Stimulated activated CD8-positive, alpha-beta memory T cell treated with anti-CD3 and anti-CD28 coated beads, Interleukin-12 subunit alpha, Interleukin-12 subunit beta, amount 100 ng/mL, for 1 hour (primary cell): ENCODE measurements around the gene XYLT1.

Experiments
- DNase-seq: peaks from one replicate; pipeline ENCODE4 v3.0.0-alpha.2; 2020; ENCODE audit warnings: low read depth

XYLT1 gene

DNA sequence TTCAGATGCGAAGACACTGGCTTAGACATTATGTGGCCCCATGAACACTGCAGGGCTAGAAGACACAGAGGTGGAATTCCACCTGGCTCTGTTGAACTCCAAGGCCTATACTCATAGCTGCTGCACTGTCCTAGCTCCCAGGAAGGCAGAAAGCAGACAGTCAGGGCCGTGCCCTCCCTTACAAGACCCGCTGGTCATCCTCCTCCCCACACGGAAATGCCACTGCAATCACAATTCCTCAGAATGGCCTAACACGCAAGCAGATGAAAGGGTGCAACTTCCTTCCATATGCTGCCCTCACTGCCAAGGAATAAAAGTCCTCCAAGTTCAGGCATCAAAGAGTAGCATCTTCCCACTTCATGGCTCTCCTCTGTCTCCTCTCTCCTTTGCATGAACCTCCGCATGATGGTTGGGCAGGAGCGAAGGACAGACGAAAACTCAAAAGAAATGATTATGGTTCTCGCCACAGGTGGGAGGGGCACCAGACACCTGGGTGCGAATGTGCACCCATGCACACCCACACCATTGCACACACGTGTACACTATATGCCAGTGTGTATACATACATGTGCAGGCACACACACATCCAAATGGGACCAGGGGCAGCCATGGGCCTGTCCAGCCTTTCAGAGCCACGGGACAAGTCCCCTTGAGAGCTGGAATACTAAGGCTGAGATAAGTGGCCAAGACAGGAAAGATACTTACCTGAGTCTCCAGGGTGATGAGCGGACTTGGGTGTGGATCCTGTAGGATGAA, 113.3 kb downstream of the XYLT1 start:
- no peak for DNase-seq

DNA sequence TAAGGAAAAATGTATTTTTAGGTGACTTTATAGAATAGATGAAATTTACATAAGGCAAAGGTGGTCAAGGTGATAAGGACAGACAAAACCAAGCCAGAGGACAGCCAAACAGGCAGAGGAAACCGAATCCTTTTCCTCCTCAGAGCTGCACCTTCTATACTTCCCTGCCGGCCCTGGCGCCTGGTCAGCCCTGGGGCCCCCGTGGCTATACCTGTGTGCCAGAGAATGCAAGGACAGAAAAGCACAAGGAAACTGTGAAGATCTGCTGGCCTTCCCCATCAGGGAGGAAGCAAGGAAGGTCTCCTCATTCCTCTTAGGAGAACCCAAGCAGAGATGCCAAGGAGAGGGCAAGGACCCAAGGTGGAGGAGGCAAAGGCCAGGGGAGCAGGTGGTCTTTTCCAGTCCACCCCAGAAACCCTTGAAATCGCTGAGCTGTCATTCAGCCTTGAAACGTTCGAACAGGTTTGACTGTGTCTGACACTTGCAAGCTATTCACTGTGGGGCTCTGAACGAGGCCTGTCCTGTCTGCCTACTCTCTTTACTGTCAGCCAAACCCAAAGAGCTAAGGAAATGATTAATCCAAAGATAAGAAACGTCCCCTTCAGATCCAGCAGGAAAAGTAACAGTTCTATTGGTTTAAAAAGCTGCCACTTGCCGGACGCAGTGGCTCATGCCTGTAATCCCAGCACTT, 114.4 kb downstream of the XYLT1 start:
- DNase-seq, result no peak

DNA sequence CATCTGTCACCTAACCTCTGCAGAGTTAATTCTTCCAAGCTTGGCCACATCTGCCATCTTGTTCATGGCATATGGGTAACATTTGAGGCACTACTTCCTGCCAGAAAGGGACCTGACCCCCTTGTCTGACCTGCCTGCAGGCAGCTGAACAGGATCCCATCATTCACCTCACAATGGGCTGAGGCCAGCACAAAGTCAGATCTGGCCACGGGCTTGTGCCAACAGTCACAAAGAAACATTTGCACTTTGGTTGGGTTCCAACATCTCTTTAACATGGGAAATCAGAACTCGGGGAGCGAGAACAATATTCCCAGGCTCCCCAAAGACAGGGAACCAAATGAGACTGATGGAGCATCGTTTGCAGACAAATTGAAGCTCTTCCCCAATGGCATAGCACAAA, 116.1 kb downstream of the XYLT1 start:
- DNase-seq, result no peak

DNA sequence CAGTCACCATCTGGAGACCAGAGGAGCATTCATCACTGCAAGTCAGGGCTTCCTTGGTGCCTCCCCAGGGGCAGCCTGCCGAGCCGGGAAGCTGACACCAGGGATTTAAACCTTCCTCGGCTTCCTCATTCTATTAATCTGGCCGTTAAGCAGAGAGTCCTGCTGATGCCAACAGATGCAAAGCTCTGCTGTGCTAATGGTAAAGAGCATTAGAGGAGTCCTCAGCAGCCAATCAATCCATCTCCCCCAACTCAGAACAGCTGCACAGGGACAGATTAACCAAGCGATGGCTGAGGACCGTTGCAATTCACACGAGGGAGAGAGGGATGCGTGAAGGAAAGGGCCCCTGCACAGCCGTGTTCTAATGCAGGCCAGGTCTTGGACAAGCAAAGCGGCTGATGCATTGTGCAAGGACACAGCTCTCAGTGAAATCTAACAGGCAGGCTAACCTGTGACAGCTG, 116.6 kb downstream of the XYLT1 start:
- DNase-seq, result no peak

DNA sequence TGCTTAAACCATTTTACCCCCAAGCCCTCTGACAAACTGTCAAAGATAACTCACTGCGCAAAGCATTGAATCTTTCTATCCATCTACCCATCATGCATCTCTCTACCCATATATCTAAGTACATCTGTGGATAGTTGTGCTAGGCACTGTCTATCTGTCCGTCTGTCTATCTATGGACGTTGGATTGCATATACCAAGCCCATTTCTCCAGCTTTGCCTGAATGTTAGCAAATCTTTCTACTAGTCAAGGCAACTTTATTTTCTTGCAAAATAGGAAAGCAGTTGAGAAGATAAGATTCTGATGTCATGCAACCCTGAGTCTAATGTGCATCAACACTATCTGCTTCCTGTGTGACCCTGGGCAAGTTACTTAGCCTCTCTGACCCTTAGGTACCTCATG, 117.2 kb downstream of the XYLT1 start:
- DNase-seq, result no peak

DNA sequence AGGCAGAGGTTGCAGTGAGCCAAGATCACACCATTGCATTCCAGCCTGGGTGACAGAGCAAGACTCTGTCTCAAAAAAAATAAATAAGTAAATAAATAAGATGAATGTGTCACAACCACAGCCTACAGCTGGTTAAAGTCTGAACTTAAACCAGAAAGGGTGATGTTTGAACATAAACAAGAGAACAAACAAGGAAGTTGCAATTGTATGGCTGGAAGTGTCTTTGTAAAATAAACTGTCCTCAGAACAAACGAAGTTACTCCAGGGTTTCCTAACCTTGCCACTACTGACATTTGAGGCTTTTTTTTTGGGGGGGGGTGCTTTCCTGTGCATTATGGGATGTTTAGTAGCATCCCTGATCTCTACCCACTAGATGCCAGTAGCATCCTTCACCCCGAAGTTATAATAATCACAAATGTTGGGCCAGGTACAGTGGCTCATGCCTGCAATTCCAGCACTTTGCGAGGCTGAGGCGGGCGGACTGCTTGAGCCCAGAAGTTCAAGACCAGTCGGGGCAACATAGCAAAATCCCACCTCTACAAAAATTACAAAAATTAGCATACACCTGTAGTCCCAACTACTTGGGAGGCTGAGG, 119.2 kb downstream of the XYLT1 start:
- no peak for DNase-seq

DNA sequence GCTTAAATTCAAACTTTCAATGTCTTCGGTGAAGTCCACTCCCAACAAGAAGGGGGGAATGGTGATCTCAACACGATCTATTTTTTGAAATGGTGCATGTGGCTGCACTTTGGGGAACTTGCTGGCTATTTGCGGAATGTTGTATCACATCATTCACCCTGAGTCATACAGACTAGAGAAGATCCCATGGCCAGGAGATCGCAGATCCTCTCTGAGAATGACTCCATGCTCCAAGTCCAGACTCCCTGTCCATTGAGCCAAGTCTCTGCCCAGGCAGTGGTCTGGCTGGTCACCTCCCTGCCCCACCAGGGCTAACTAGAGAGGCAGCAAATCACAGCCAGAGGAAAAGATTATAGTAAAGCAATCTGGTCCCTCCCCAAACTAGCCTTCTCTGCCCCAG, 120.6 kb downstream of the XYLT1 start:
- no peak for DNase-seq

DNA sequence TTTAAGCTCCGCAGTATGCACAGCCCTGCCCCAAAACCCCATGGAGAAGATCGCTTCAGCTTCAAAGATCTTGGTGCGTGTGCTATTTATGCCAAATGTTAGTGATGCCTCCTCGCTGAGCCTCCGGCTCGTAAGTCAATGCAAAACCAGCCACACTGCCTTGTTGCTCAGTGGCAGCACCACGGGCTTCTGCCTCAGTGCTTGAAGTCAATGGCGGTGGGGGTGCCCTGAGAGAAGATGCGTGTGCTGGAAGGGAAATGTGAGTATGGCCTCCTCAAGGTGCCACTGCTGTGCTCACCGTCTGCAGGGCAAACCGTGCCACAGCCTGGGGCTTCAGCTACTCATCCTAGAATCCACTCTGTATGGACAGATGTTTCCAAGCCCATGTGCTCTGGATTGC, 121.9 kb downstream of the XYLT1 start:
- no peak for DNase-seq

DNA sequence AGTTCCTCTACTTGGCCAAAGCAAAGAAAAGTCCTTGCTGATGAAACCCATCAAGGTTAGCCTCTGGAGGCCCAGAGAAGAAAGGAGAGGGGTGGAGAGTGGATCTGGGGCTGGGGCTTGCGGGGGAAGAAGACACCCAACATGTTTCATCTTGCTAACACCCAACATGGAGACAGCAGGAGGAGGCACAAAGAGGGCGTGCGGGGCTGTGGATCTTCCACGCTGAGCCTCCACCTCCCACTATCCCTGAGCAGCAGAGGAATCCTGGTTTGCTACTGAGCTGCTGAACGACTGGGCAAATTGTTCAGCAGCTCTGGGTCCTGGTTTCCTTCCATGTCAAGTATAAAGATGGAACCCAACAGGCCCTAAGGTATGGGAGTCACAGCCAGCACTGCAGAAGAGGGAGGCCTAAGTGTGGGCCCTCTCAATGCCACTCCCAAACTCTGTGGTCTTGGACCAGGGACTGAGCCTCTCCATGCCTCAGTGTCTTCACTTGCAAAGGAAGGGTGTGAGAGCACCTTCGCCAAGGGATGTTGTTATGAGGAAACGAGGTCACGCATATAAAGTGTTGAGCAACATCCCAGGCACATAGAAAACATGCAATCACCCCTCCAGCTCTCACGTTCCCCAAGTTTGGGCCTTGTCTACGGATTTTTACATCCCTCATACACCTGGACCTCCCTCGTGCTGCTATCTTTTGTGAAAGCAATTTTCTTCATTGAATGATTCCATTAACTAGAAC, 122.5 kb downstream of the XYLT1 start:
- no peak for DNase-seq

DNA sequence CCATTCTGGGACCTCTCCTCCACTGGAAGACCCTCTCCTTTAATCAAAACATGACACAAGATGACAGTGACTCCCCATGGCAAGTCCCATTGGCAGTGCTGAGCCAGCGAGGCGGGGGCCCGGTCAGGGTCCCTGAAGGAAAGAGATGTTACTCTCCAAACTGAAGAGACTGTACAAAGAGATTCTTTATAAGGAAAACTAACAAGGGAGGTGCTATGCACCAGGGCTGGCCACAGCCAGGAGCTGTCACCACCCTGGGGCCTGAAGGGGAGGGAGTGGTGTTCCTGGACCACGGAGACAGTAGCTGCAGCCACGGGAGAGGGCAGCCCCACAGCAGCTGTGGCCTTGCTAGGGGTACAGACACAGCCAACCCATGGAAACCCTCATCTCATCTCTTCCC, 123.1 kb downstream of the XYLT1 start:
- DNase-seq, result no peak

DNA sequence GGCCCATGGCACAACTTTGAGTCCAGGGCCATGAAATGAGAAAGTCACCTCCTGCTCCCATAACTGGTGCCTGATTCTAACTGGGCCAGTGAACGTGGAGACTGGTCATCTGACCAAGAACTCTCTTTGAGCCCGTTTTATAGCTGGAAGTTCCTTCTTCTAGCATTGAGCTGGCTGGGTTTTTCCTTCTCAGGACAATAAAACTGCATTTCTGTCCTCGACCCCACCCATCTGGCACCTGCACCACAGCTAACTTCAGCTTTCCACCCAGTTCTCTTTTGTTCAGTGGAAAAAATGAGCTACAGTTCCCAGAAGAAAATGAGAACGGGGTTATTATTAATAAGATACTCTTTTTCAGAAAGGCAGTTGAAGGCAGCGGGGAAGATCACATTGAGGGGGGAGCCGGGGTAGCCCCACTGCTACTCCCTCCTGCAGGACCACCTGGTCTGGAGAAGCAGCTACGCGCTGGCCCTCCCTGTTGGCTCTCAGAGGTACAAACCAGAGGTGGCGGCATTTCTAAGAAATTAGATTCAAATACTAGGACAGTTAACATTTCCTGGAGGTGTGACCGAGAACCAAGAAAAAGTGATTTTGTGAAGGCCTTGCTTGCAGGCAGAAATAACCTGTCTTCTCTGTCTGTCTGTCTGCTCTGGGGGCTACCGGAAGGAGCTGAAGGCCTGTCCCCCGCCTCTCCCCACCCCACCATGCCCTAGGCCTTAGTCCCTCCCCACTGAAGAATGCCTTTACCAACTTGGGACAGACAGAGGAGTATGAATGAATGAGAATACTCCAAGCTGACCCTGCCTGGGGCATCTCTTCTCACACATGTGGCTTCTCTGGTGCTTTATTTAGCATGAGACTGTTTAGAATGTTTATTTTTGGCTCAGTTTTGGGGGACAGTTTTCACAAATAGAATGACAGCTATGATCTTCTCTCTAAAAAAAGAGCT, 123.9 kb downstream of the XYLT1 start:
- no peak for DNase-seq

DNA sequence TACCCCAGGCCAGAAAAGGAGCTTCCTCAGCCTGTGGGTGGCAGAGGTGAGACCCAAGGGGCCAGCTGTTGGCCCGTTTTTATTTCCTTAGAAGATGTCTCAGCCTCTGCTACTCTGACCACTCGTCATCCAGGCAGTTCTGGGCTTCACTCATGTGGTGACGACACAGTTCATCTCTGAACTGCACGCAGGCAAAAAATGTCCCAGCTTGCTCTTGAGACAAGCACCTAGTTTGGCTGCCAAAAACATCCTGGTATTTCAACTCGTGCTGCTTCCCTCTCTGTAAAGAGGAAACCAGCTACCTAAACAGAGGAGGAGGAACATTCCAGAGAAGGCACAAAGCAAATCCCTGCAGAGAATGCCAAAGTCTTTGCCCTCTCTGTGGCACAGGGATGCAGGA, 125.7 kb downstream of the XYLT1 start:
- DNase-seq, result no peak

DNA sequence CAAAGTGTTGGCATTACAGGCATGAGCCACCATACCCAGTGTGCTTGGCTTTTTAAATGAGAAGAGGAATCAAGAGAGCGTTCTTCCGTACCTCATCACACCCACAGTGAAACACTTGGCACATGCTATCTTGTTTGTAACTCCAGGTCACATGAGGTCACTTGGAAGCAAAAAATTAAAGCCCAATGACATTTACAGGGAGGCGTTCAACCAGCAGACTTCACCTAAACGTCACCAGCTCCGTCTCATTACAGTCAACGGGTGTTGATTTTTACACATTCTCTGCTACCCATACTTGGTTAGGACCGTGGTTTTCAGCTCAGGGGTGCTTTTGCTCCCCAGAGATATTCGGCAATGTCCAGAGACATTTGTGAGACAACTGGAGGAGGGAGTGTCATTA, 127.0 kb downstream of the XYLT1 start:
- no peak for DNase-seq

DNA sequence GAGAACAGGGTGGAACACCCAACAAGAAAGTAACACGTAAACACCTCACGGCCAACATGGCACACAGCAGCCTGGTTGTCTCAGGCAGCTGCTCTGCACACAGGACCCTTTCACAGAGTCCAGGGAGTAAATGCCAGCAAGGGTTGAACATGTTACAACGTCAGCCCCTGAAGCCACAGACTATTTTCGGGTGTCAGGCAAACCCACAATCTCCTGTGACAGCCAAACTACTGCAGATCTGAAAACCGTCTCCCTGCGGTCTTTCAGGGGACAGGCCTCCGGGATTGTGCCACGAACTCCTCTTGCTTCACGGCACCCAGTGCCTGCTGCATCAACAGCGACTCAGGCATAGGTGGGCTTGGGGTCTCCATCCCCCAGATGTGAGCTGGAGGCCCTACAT, 127.7 kb downstream of the XYLT1 start:
- DNase-seq, result no peak

DNA sequence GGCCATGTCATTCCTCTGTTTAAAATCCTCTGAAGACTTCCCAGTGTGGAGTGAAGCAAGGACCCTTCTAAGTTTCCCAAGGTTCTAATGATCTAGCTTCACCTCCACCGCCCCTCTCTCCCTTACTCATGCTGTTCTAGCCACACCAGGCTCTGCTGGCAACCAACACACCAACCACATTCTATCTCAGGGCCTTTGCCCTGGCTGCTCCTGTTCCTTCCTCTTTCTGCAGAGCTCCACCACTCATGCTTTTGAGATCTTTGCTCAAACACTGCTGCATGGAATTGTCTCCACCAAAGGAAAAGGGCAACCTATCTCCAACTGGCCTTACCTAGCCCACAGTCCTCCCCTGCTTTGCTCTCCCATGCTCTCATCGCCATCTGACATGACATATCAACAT, 128.7 kb downstream of the XYLT1 start:
- DNase-seq, result no peak

DNA sequence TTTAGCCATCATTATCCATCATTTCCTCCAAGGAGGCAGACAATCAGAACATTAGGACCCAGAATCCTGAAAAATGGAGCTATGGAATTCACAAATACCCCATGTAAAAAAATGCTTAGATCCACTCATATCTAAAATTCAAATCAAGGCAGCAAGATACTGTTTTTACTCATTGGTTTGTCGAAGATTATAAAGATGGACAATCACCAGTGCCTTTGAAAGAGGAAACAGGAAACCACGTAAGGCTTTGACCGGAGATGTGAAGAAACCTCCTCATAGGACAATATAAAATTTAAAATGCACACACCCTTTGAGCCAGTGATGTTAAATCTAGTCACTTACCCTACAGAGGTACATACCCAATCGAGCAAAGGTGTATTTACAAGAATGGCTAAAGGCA, 130.0 kb downstream of the XYLT1 start:
- DNase-seq, result no peak

DNA sequence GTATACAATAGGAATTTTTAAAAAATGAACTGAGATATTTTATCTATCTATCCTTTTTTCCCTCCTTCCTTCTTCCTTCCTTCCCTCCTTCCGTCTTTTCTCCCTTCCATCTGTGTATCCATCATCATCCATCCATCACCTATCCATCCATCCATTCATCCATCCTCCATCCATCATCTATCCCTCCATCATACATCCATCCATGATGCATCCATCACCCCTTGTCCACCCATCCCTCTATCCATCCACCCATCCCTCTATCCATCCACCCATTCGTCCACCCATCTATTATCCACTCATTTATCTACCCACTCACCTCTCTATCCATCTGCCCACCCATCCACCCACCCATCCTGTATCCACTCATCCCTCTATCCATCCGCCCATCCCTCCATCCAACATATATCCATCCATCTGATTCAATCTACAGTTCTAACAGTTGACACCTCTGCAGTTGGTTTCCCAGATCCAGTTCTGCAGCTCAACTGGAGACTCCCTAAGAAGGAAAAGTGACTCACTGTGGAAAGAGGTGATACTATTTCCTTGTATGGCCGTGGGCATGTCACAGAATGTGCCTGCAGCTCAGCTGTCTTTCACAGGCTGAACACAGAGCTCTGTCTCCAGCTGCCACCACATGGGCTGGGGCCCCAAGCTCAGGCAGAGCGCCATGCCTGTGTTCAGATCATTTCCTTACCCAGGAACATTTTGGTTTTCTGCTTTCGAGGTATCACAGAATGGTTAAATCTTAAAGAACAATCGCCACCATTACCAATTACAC, 130.8 kb downstream of the XYLT1 start:
- DNase-seq, result no peak

DNA sequence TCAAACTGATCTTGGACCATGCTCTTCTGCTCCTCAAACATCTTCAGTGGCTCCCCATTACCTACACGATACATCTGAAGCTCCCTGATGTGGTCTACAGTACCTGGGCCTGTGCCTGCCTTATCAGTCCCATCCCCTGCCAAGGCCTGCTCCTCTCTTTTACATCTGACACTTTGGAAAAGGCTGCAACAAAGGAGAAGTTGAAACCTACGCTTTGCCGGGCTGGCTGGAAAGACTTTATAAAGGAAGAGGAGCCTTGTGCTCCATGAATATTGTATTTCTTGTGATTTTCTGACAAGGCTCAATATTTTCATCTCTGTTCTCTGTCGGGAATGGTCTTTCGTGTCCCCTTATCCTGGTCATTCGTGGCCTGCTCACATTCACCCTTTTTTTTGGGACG, 132.5 kb downstream of the XYLT1 start:
- DNase-seq, result no peak

DNA sequence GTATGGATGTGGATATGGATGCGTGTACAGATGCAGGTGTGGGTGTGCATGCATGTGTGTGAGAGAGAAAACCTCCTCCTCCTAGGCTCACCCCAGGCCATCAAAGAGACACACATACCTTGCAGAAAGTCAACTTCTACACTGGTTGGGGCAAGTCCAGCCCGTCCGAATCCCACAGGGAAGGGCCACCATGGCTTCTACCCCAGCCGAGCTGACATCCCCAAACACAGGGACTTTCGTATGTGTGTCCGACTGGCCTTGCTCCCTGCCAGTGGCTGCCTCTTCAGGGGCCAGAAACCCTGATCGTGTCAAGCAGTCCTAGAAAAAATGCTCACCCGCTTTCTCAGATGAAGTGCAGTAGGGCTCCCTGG, 134.2 kb downstream of the XYLT1 start:
- no peak for DNase-seq

DNA sequence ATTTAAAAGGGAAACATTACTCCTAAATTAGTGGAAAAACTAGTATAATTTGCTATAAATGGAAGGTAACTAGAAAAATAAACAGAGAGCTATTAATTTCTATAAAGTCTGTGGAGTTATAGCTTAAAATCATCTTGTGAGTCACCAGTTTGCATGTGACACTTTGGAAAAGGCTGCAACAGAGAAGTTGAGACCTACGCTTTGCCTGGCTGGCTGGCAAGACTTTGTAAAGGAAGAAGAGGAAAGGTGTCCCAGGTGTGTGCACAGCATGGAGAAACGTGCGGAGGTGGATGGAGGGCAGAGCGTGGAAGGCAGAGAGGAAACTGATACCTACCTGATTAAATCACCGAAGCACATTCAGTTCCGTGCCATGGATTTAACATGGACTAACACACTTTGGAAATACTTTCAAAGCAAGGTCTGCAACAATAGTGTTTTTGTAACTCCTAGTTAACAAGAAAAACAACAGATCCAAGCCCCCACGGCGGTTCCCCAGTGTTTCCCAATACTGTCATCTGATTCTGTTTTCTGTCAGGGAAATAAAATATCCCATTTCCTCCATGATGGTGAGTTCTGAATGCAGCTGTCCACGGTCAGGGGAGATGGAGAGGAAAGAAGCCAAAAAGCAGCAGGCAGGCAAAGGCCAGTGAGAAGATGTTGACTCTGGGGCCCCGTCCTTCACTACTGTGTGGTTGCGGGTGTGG, 134.8 kb downstream of the XYLT1 start:
- DNase-seq, result no peak
